Kidney tubule cell (primary cell): ENCODE results near the gene ITGBL1.
A peak's percentile ranks its signal among the peaks of the same experiment; 100 is the strongest.

Experiments used
- DNase-seq: peaks from one replicate; pipeline ENCODE4 v3.0.0-alpha.2; 2018; ENCODE audit warnings: low spot score

Gene ITGBL1

DNA sequence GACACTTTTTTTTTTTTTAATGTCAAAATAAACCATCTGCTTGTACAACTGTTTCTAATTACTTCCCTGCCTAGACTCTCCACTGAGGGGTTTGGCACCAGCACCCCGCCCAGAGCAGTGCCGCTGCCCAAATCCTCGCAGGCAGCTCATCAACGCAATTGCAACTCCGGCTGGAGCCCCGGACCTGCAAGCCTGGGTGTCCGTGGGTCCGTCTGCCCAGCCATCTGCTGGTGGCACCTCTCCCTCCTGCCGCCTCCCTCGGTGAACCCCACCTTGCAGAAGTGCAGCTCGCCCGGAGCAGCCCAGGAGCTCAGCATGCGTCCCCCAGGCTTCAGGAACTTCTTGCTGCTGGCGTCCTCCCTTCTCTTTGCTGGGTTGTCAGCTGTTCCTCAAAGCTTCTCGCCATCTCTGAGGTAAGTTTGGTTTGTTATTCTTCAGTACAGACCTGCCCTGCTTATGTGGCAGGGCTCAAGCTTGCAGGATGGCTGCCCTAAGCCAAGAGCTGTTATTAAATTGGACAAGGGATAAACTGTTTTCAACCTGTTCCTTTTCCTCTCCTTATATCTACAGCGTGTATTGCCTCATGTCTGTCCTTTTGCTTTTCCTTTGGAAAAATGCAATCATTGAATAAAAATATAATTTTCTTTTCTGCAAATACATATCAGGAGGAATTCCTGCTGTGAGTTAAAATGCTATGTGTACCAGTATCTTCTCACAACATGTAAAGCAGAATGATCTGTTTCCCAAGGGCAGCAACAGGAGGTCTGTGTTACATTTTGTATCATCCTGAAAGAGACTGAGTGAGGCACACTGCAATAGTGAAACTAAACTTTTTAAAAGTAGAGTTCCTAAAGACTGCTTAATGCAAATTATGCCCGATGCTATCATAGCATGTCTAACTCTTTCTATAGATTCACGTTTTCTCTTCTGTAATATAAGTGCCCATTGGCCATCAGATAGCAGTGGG is at the start of gene ITGBL1:
TSS of gene ITGBL1 (plus strand) at position 157 of the 967 bp plus-strand sequence. CDS start at position 316, 159 bp downstream.
- DNase-seq: no peak

GRCh38 chr13:101406791-101407190 is 45.7 kb upstream of the ITGBL1 start:
- DNase-seq: no peak

DNA sequence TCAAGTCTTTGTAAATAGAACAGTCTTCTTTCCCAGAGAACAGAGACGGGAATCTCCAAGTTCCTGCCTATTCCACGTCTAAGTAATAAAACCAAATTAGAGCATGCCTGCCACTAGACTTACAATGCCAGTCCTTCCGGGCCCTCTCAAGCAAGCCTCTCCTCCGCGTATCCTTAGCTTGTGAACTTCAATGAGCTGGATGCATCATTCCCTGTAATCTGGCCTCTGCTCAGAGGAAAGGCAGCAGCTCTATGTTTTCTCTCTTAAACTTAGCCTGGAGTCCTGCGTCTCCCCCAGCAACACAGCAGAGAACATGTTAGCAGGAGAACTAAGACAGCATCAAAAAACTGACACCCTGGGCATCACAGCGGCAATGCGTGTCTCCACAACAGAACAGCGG is 44.3 kb upstream of the ITGBL1 start:
- no peak for DNase-seq

DNA sequence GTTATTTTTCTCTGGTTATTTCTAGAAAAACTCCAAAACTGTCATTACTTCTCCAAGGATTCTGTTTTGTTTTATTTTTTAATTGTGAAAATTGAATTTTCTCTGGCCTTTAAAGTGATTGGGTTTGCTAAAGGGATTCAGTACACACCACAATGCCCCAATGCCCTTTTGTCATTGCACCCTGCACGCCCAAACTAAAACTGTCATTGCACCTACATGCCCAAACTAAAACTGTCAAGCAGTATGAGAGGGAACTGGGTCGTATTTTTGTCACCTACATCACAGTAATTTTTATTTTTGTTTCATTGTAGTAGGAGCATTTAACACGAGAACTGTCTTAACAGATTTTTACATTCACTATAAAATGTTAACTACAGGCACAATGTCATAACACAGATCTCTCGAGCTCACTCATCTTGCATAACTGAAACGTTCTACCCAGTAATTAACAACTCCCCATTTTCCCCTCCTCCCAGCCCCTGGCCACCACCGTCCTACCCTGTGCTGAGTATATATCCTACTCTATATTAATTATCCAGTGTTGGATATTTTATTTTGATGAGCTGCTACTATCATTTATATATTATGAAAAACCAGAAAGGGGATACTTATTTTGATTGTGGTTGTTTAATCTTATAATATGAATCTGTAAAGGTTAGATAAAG is 43.4 kb upstream of the ITGBL1 start:
- no peak for DNase-seq

DNA sequence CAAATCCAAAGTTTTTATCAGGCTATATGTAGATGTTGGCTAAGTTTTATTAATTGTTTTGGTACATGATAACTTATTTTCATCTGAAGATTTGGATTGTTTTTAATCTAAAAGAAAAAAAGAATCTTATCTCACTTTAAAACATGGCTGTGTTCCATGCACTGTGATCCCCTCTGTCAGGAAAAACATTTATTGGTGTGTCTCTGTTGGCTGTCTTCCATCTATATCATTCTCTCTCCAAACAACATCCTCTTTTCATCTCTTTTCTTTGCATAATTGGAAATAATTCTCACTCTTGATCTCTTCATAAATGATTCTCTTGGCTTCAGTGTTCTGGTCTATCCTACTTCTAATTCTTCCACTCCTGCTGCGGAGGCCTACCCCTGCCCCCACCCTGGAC is 40.4 kb upstream of the ITGBL1 start:
- DNase-seq: no peak

- DNase-seq: no peak
Observed at GRCh38 chr13:101415358-101416174, 36.9 kb upstream of the ITGBL1 start.

- peak; percentile 41 for DNase-seq
Observed at GRCh38 chr13:101416181-101417042, 36.1 kb upstream of the ITGBL1 start, which contains the start of gene NALCN. Gene NALCN (minus strand): TSS chr13:101416508. CDS start chr13:101399126, 17,382 bp downstream.

- DNase-seq: peak; percentile 55
Observed at GRCh38 chr13:101417043-101417406, 35.5 kb upstream of the ITGBL1 start.

DNA sequence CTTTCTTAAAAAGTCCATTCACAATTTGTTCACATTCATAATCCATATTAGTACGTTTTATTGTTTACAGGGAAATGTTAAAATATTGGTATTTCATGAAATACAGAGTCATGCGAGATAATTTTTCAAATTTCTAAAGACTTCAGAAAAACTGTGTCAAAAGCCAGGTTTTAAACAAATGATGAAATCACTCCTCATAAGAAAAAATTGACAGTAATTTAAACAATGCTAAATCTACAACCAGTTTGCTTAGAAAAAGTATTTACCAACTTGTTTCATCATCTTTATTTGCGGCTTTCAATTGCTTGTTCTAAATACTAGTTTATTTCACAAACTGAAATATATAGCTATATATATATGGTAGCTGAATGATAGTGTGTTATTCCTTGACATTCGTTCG is 35.0 kb upstream of the ITGBL1 start:
- DNase-seq: no peak

GRCh38 chr13:101423872-101424271 is 28.6 kb upstream of the ITGBL1 start:
- DNase-seq: no peak

DNA sequence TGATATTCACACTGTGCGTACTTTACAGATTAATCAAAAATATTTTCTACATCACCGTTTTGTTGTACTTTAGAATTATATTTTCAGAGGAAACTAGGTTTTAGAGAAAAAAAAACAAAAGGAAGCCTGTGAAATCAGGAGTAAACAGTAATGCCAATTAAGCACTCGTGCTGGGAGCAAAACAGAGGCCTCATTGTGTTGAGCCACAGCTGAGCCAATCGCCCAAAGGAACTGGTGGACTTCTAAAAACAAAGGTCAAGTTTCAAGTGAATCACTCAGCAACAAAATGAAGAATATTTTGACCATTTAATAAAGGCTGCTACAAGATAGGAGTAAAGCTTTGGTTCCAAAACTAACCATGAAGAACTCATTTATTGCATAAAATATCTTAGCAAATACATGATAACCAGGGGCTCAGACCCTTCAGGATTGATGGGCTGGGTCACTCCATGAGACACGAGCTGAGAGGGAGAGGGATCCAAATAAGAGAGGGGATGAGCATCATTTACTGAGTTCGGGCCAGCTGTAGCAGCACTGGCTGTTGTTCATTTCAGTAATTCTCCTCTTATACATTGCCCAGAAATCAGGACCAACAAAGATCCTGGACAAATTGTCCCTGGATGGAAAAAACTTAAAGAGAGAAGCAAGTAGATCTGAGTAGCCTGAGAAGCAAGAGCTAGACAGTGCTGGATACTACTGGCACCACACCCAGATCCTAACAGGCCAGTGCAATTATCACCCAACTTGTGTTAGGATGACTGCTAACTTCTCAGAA is 27.9 kb upstream of the ITGBL1 start:
- DNase-seq: no peak

- DNase-seq: no peak
Observed at GRCh38 chr13:101425156-101425471, 27.4 kb upstream of the ITGBL1 start.

- no peak for DNase-seq
Observed at GRCh38 chr13:101425623-101426022, 26.9 kb upstream of the ITGBL1 start.

DNA sequence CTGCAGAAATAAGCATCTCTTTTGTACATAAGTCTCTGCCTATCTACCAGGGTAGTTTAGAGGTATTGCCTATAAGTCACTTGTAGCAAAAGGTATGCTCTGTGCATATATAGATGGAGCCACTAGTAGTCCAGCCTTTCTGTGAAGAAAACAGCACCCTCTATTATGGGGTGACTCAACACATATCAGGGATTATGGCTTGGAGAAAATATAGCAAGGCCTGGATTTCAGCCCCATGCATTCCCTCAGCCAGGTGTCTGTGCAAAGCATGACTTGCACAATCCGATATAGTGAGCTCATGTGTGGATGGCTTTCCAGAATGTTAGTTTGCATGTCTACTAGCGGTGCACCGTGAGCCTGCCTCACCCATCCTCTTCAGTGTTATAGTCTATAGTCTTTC is 22.7 kb upstream of the ITGBL1 start:
- DNase-seq: no peak

GRCh38 chr13:101433895-101434294 is 18.6 kb upstream of the ITGBL1 start:
- no peak for DNase-seq

- no peak for DNase-seq
Observed at GRCh38 chr13:101434486-101434885, 18.0 kb upstream of the ITGBL1 start.

GRCh38 chr13:101447852-101448251 is 4.6 kb upstream of the ITGBL1 start:
- peak; percentile 21 for DNase-seq

DNA sequence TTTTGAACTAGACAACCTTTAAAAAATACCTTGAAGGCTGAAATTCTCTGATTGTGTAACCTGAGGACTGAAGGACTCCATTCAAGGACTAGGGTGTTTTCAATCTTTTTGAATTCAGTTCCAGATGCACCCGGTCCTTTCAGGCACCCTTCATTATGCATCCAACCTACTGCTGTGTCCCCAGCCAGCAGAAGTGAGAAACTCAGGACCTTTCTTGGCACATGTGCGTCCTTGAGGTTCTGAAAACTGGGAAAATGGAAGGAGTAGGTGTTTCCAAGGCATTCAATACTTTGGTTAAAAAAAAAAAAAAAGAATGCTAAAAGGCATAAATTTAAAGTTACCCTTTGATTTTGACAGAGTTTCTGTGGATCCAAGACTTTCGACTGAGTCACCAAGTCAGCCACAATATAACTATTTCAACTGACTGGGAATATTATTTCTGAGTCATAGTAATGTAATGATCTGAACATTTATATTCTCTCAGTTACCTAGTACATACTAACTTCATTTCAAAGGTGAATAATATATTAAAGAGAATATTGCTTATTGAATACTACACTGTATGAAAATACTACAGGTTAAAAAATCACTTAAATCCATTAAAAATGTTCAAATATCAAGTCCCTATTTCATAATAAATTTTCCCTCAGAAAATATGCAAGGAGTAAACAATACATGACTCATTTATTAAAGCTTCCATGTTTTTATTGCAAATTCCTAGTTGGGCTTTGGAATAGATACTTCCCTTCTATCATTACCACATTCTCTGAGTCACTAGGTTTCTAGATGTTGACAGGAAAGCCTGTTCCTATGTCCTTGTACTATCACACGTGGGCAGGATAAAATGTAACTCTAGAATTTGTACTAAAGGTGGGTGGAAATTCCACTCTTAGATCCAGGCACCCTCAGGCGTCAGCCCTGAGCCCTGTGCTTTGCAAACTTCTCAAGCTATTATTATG is 2.4 kb upstream of the ITGBL1 start:
- peak; percentile 94 for DNase-seq

DNA sequence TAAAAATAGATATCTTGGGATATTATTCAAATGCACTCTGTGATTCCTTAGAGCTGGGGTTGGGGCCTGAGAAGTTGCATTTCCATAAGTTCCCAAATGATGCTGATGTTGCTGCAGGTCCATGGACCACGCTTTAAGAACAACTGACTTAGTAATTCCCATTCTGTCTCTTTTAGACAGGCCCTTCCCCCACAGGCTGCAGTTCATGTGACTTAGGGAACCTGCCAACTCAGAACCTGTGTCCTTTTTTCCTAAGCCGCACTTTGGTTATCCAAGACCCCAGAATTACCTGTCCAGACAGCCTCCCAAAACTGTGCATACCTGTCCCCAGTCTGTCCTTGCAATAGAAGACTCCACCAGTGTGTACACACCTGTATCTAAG is 1.7 kb upstream of the ITGBL1 start:
- DNase-seq: no peak

GRCh38 chr13:101451641-101452040 is 834 bp upstream of the ITGBL1 start:
- DNase-seq: peak; percentile 33
